HG03108 (cell line): ENCODE measurements around the gene MCM3AP.
"Not testable (repeated sequence)": the region's sequence is repeated elsewhere in the genome, so short reads cannot be mapped to it uniquely, and the experiment has no call there.

Source experiments
- ATAC-seq: cut with Tn5 transposase; IDR thresholded peaks from one replicate; pipeline ENCODE4 v1.9.1; 2021; ENCODE audit warnings: moderate library complexity; ENCODE audit not compliant: unreplicated experiment

Gene MCM3AP

GRCh38 chr21:46312949-46313348 lies 27.5 kb upstream of the MCM3AP start:
- no peak for ATAC-seq

- ATAC-seq: no peak
These were observed 26.2 kb upstream of the MCM3AP start for GRCh38 chr21:46311568-46311967.

GRCh38 chr21:46310260-46310659 lies 24.8 kb upstream of the MCM3AP start:
- ATAC-seq: not testable (repeated sequence)

GRCh38 chr21:46308431-46308830 lies 23.0 kb upstream of the MCM3AP start:
- no peak for ATAC-seq

- ATAC-seq: no peak
These were observed 22.2 kb upstream of the MCM3AP start for GRCh38 chr21:46307625-46308024.

- ATAC-seq: no peak
These were observed 19.5 kb upstream of the MCM3AP start for GRCh38 chr21:46304955-46305354.

GRCh38 chr21:46304437-46304836 lies 19.0 kb upstream of the MCM3AP start:
- no peak for ATAC-seq

- ATAC-seq: no peak
These were observed 16.3 kb upstream of the MCM3AP start for GRCh38 chr21:46301759-46302158.

- ATAC-seq: no peak
These were observed 13.8 kb upstream of the MCM3AP start for GRCh38 chr21:46299167-46299566.

- no peak for ATAC-seq
These were observed 12.2 kb upstream of the MCM3AP start for GRCh38 chr21:46297338-46298271.

GRCh38 chr21:46295996-46296752 lies 10.8 kb upstream of the MCM3AP start:
- peak; percentile 84 for ATAC-seq

GRCh38 chr21:46295177-46295770 lies 9.9 kb upstream of the MCM3AP start:
- no peak for ATAC-seq

GRCh38 chr21:46294647-46295176 lies 9.3 kb upstream of the MCM3AP start:
- ATAC-seq: no peak

- no peak for ATAC-seq
These were observed 6.2 kb upstream of the MCM3AP start for GRCh38 chr21:46291561-46291960.

GRCh38 chr21:46289655-46290179 lies 4.3 kb upstream of the MCM3AP start:
- ATAC-seq: no peak

- no peak for ATAC-seq
These were observed 2.1 kb upstream of the MCM3AP start for GRCh38 chr21:46287541-46287940.

- peak; percentile 2 for ATAC-seq
These were observed 1.2 kb upstream of the MCM3AP start for GRCh38 chr21:46286648-46287002.

- ATAC-seq: peak; percentile 82
These were observed 593 bp upstream of the MCM3AP start, which contains the start of gene YBEY for GRCh38 chr21:46285761-46286647. Gene YBEY (plus strand): TSS chr21:46286342. CDS start chr21:46286914, 572 bp downstream.

- ATAC-seq: no peak
These were observed 678 bp downstream of the MCM3AP start for GRCh38 chr21:46284733-46285132.

- ATAC-seq: no peak
These were observed 1.2 kb downstream of the MCM3AP start for GRCh38 chr21:46284077-46284644.
